SU-DHL-6 (cell line): Measurements from ENCODE around the gene GAS5.

Experiments used
- CTCF ChIP-seq: fragments of 200-600 bp; sonication (generic); IDR thresholded peaks from one replicate; pipeline ENCODE4 v1.5.1; 2017; ENCODE audit warnings: antibody characterized with exemption, mild to moderate bottlenecking, low read length, moderate library complexity; ENCODE audit not compliant: insufficient read depth, poor library complexity, severe bottlenecking
- EZH2phosphoT487 ChIP-seq: fragments of 200-600 bp; sonication (generic), shearing (Covaris generic); conservative IDR thresholded peaks from 2 replicates; pipeline ENCODE4 v1.6.1; 2018; ENCODE audit warnings: mild to moderate bottlenecking, antibody characterized with exemption, low read length, moderate library complexity, mixed read lengths

- TF ChIP-seq CTCF: no peak
- no peak for TF ChIP-seq EZH2phosphoT487
Measured at GRCh38 chr1:173818459-173818858, 49.3 kb downstream of the GAS5 start.
